SU-DHL-6 (cell line): ENCODE measurements around the gene PPP1R37.

Experiments used
- H2AFZ ChIP-seq: fragments of 200-600 bp; sonication (generic); 2 replicates; pipeline ENCODE4 v1.6.1; 2014; ENCODE audit warnings: low read depth, mild to moderate bottlenecking, moderate library complexity, mixed read lengths, antibody characterized with exemption, low read length; ENCODE audit not compliant: severe bottlenecking
- H3F3A ChIP-seq: fragments of 200-600 bp; shearing (Covaris generic); 2 replicates; pipeline ENCODE4 v1.6.0; 2016; ENCODE audit warnings: antibody characterized with exemption, mild to moderate bottlenecking; ENCODE audit not compliant: insufficient read depth
- H3K27ac ChIP-seq: fragments of 200-600 bp; sonication (generic); 2 replicates; pipeline ENCODE4 v1.5.1; 2016; ENCODE audit warnings: low read depth, mild to moderate bottlenecking, low read length, moderate library complexity, mixed read lengths
- H3K27me3 ChIP-seq: fragments of 200-600 bp; sonication (generic), shearing (Covaris generic); 2 replicates; pipeline ENCODE4 v1.6.0; 2014; ENCODE audit warnings: mild to moderate bottlenecking, low read length
- H3K36me3 ChIP-seq: fragments of 200-600 bp; sonication (generic); 2 replicates; pipeline ENCODE4 v1.6.1; 2014; ENCODE audit warnings: mild to moderate bottlenecking, low read length, mixed read lengths
- H3K4me2 ChIP-seq: fragments of 300-600, 200-600 bp; shearing (Covaris generic), sonication (generic); 2 replicates; pipeline ENCODE4 v1.6.0; 2014; ENCODE audit warnings: low read length, low read depth, mild to moderate bottlenecking; ENCODE audit not compliant: poor library complexity, severe bottlenecking
- H3K4me3 ChIP-seq: fragments of 200-600 bp; sonication (generic); 2 replicates; pipeline ENCODE4 v1.5.1; 2014; ENCODE audit warnings: antibody characterized with exemption, low read length, mild to moderate bottlenecking, mixed read lengths; ENCODE audit not compliant: insufficient read depth, poor library complexity, severe bottlenecking
- H3K79me2 ChIP-seq: fragments of 200-600 bp; sonication (generic); 2 replicates; pipeline ENCODE4 v1.6.1; 2014; ENCODE audit warnings: mild to moderate bottlenecking, low read length, moderate library complexity; ENCODE audit not compliant: insufficient read depth
- H3K9ac ChIP-seq: fragments of 200-600 bp; sonication (generic); 2 replicates; pipeline ENCODE4 v1.7.0; 2014; ENCODE audit warnings: mild to moderate bottlenecking, low read length
- H3K9me2 ChIP-seq: fragments of 200-600 bp; sonication (generic); replicated peaks from 2 replicates; pipeline ENCODE4 v1.6.1; 2014; ENCODE audit warnings: low read length; ENCODE audit not compliant: insufficient read depth
- H3K9me3 ChIP-seq: fragments of 200-600 bp; sonication (generic); 2 replicates; pipeline ENCODE4 v1.6.1; 2014; ENCODE audit warnings: low read length, mixed read lengths; ENCODE audit not compliant: insufficient read depth
- H4K20me1 ChIP-seq: fragments of 200-600 bp; sonication (generic); 2 replicates; pipeline ENCODE4 v1.6.1; 2014; ENCODE audit warnings: low read depth, mild to moderate bottlenecking, antibody characterized with exemption, low read length, moderate library complexity, mixed read lengths
- CTCF ChIP-seq: fragments of 200-600 bp; sonication (generic); IDR thresholded peaks from one replicate; pipeline ENCODE4 v1.5.1; 2017; ENCODE audit warnings: antibody characterized with exemption, mild to moderate bottlenecking, low read length, moderate library complexity; ENCODE audit not compliant: insufficient read depth, poor library complexity, severe bottlenecking
- EZH2phosphoT487 ChIP-seq: fragments of 200-600 bp; sonication (generic), shearing (Covaris generic); conservative IDR thresholded peaks from 2 replicates; pipeline ENCODE4 v1.6.1; 2018; ENCODE audit warnings: mild to moderate bottlenecking, antibody characterized with exemption, low read length, moderate library complexity, mixed read lengths

The PPP1R37 gene

GRCh38 chr19:45161738-45162607 lies 69.0 kb downstream of the PPP1R37 start:
- Histone ChIP-seq H3F3A (no peaks in the 10 kb centered on the region), H3K27me3 (no peaks in the 10 kb centered on the region), H3K4me2 (no peak overlapping the region), H2AFZ (no peak overlapping the region), H3K79me2 (no peaks in the 10 kb centered on the region), H3K36me3 (no peaks in the 10 kb centered on the region), H3K4me3 (no peak overlapping the region), H3K9me3 (no peaks in the 10 kb centered on the region), H3K9me2 (no peaks in the 10 kb centered on the region), H3K27ac (no peak overlapping the region), H3K9ac (no peak overlapping the region), H4K20me1 (no peaks in the 10 kb centered on the region)
- TF ChIP-seq EZH2phosphoT487 (no peak), CTCF (no peak)

GRCh38 chr19:45162608-45163143 lies 69.7 kb downstream of the PPP1R37 start:
- no peak overlapping the region for H3K27ac ChIP-seq
- no peaks in the 10 kb centered on the region for H3K9me2 ChIP-seq
- H2AFZ ChIP-seq, result no peak overlapping the region
- TF ChIP-seq EZH2phosphoT487 (no peak), CTCF (no peak)
- H3F3A ChIP-seq, result no peaks in the 10 kb centered on the region
- no peaks in the 10 kb centered on the region for H3K9me3 ChIP-seq
- H4K20me1 ChIP-seq, result no peaks in the 10 kb centered on the region
- H3K4me2 ChIP-seq, result no peak overlapping the region
- H3K36me3 ChIP-seq, result no peaks in the 10 kb centered on the region
- no peak overlapping the region for H3K4me3 ChIP-seq
- no peaks in the 10 kb centered on the region for H3K79me2 ChIP-seq
- no peak overlapping the region for H3K9ac ChIP-seq
- H3K27me3 ChIP-seq, result no peaks in the 10 kb centered on the region

- no peak overlapping the region for H3K4me2 ChIP-seq
These were observed 70.2 kb downstream of the PPP1R37 start for GRCh38 chr19:45163156-45163555.

More at GRCh38 chr19:45163156-45163555, 70.2 kb downstream of the PPP1R37 start:
- Histone ChIP-seq H3K9me3 (no peaks in the 10 kb centered on the region), H3F3A (no peaks in the 10 kb centered on the region), H3K9me2 (no peaks in the 10 kb centered on the region), H4K20me1 (no peaks in the 10 kb centered on the region), H3K27me3 (no peaks in the 10 kb centered on the region), H3K79me2 (no peaks in the 10 kb centered on the region), H2AFZ (no peak overlapping the region), H3K9ac (no peak overlapping the region), H3K4me3 (no peak overlapping the region), H3K27ac (no peak overlapping the region), H3K36me3 (no peaks in the 10 kb centered on the region)
- TF ChIP-seq CTCF (no peak), EZH2phosphoT487 (no peak)
